ENCODE results near the gene SPEF1.

DNA sequence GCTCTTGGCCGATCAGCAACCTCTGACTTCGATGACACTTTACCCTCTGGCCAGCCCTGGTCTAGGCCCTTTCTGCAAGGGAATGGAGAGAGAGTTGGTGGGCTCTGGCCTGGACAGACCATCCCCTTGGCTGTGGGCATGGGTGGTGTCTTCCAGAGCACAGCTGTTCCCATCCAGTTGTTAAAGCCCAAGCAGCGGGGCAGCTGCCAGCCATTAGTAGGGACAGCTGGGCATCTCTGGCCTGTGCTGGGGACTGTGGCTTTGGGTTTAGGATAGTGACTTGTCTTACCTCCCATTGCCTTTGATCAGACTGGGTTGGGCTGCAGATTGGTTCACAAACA lies 17.6 kb upstream of the SPEF1 start:
- TF ChIP-seq POLR2A (IDR thresholded peaks at IDR 0.05): no peak
- TF ChIP-seq, protein P1, sequence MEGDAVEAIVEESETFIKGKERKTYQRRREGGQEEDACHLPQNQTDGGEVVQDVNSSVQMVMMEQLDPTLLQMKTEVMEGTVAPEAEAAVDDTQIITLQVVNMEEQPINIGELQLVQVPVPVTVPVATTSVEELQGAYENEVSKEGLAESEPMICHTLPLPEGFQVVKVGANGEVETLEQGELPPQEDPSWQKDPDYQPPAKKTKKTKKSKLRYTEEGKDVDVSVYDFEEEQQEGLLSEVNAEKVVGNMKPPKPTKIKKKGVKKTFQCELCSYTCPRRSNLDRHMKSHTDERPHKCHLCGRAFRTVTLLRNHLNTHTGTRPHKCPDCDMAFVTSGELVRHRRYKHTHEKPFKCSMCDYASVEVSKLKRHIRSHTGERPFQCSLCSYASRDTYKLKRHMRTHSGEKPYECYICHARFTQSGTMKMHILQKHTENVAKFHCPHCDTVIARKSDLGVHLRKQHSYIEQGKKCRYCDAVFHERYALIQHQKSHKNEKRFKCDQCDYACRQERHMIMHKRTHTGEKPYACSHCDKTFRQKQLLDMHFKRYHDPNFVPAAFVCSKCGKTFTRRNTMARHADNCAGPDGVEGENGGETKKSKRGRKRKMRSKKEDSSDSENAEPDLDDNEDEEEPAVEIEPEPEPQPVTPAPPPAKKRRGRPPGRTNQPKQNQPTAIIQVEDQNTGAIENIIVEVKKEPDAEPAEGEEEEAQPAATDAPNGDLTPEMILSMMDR (IDR thresholded peaks at IDR 0.05): no peak

Data from breast epithelium (tissue), 3 donors.